Measurements from ENCODE around the gene HIBCH. TPM values are rescaled to one million over a fixed set of nuclear protein-coding genes. Genes with fewer than 3 reads are reported as not detected.
A peak's percentile ranks its signal among the peaks of the same experiment; 100 is the strongest.
"Not testable (repeated sequence)": the region's sequence is repeated elsewhere in the genome, so short reads cannot be mapped to it uniquely, and the experiment has no call there.

HIBCH gene
- polyA plus RNA-seq, 1 donor, result 46.6 TPM

GRCh38 chr2:190280565-190281350 is 38.9 kb downstream of the HIBCH start:
- Histone ChIP-seq H3K27ac (ENCODE audit: low read length) (no peak overlapping the region), H3K4me3 (ENCODE audit: low read length) (no peak overlapping the region), H3K27me3 (ENCODE audit: control insufficient read depth, insufficient read depth, low read length) (no peaks in the 10 kb centered on the region), H3K9me3 (ENCODE audit: control insufficient read depth, low read depth, low read length) (no peaks in the 10 kb centered on the region), H3K36me3 (ENCODE audit: control insufficient read depth, insufficient read depth, low read length) (peaks cover 20% of the 10 kb centered on the region), H3K4me1 (ENCODE audit: control insufficient read depth, insufficient read depth, low read length) (no peaks in the 10 kb centered on the region)
- no CpG with 5 or more reads among the region's 5 CpGs for WGBS (ENCODE audit: insufficient coverage, low lambda C conversion rate)
- no peak for DNase-seq

GRCh38 chr2:190279256-190280134 is 40.1 kb downstream of the HIBCH start:
- not testable (repeated sequence) for H3K9me3 ChIP-seq (ENCODE audit: control insufficient read depth, low read depth, low read length); H3K4me1 ChIP-seq (ENCODE audit: control insufficient read depth, insufficient read depth, low read length); H3K4me3 ChIP-seq (ENCODE audit: low read length); DNase-seq; H3K27ac ChIP-seq (ENCODE audit: low read length); H3K27me3 ChIP-seq (ENCODE audit: control insufficient read depth, insufficient read depth, low read length)
- no CpG with 5 or more reads among the region's 12 CpGs for WGBS (ENCODE audit: insufficient coverage, low lambda C conversion rate)
- H3K36me3 ChIP-seq (ENCODE audit: control insufficient read depth, insufficient read depth, low read length), result peaks cover 13% of the 10 kb centered on the region

GRCh38 chr2:190277234-190278112 is 42.2 kb downstream of the HIBCH start:
- DNase-seq, result peak; percentile 8 to 36
- Histone ChIP-seq H3K27ac (ENCODE audit: low read length) (no peak overlapping the region), H3K36me3 (ENCODE audit: control insufficient read depth, insufficient read depth, low read length) (peaks cover 8% of the 10 kb centered on the region), H3K9me3 (ENCODE audit: control insufficient read depth, low read depth, low read length) (no peaks in the 10 kb centered on the region), H3K27me3 (ENCODE audit: control insufficient read depth, insufficient read depth, low read length) (no peaks in the 10 kb centered on the region), H3K4me1 (ENCODE audit: control insufficient read depth, insufficient read depth, low read length) (no peaks in the 10 kb centered on the region), H3K4me3 (ENCODE audit: low read length) (no peak overlapping the region)
- 62% methylated on average over 3 of the region's 4 CpGs for WGBS (ENCODE audit: insufficient coverage, low lambda C conversion rate)

- WGBS (ENCODE audit: insufficient coverage, low lambda C conversion rate), result no CpG with 5 or more reads among the region's 2 CpGs
- Histone ChIP-seq H3K4me1 (ENCODE audit: control insufficient read depth, insufficient read depth, low read length) (peaks cover 4% of the 10 kb centered on the region), H3K4me3 (ENCODE audit: low read length) (no peak overlapping the region), H3K27ac (ENCODE audit: low read length) (no peak overlapping the region), H3K9me3 (ENCODE audit: control insufficient read depth, low read depth, low read length) (no peaks in the 10 kb centered on the region), H3K27me3 (ENCODE audit: control insufficient read depth, insufficient read depth, low read length) (no peaks in the 10 kb centered on the region), H3K36me3 (ENCODE audit: control insufficient read depth, insufficient read depth, low read length) (peaks cover 3% of the 10 kb centered on the region)
- DNase-seq, result no peak
Measured at GRCh38 chr2:190272457-190272842, 47.2 kb downstream of the HIBCH start.

GRCh38 chr2:190271783-190272456 is 47.7 kb downstream of the HIBCH start:
- H3K36me3 ChIP-seq (ENCODE audit: control insufficient read depth, insufficient read depth, low read length), result peaks cover 4% of the 10 kb centered on the region
- peak overlapping the region; percentile 26 for H3K27ac ChIP-seq (ENCODE audit: low read length)
- no peaks in the 10 kb centered on the region for H3K27me3 ChIP-seq (ENCODE audit: control insufficient read depth, insufficient read depth, low read length)
- H3K4me3 ChIP-seq (ENCODE audit: low read length), result no peak overlapping the region
- 44% methylated on average over 4 of the region's 7 CpGs for WGBS (ENCODE audit: insufficient coverage, low lambda C conversion rate)
- H3K9me3 ChIP-seq (ENCODE audit: control insufficient read depth, low read depth, low read length), result no peaks in the 10 kb centered on the region
- peak in 1 of 2 donors; percentile 41 for DNase-seq
- H3K4me1 ChIP-seq (ENCODE audit: control insufficient read depth, insufficient read depth, low read length), result peaks cover 4% of the 10 kb centered on the region

GRCh38 chr2:190270298-190270697 is 49.3 kb downstream of the HIBCH start:
- H3K4me1 ChIP-seq (ENCODE audit: control insufficient read depth, insufficient read depth, low read length), result peaks cover 4% of the 10 kb centered on the region
- H3K27me3 ChIP-seq (ENCODE audit: control insufficient read depth, insufficient read depth, low read length), result no peaks in the 10 kb centered on the region
- DNase-seq, result no peak
- no peak overlapping the region for H3K27ac ChIP-seq (ENCODE audit: low read length)
- no peak overlapping the region for H3K4me3 ChIP-seq (ENCODE audit: low read length)
- peaks cover 2% of the 10 kb centered on the region for H3K9me3 ChIP-seq (ENCODE audit: control insufficient read depth, low read depth, low read length)
- H3K36me3 ChIP-seq (ENCODE audit: control insufficient read depth, insufficient read depth, low read length), result peaks cover 6% of the 10 kb centered on the region
- WGBS (ENCODE audit: insufficient coverage, low lambda C conversion rate), result 80% methylated on average over 1 of the region's 3 CpGs

- H3K36me3 ChIP-seq (ENCODE audit: control insufficient read depth, insufficient read depth, low read length); DNase-seq; H3K4me1 ChIP-seq (ENCODE audit: control insufficient read depth, insufficient read depth, low read length); H3K9me3 ChIP-seq (ENCODE audit: control insufficient read depth, low read depth, low read length); H3K4me3 ChIP-seq (ENCODE audit: low read length); H3K27me3 ChIP-seq (ENCODE audit: control insufficient read depth, insufficient read depth, low read length); H3K27ac ChIP-seq (ENCODE audit: low read length): not testable (repeated sequence)
- 80% methylated on average over 1 of the region's 3 CpGs for WGBS (ENCODE audit: insufficient coverage, low lambda C conversion rate)
Measured at GRCh38 chr2:190269699-190270098, 49.9 kb downstream of the HIBCH start.

- no peak overlapping the region for H3K27ac ChIP-seq (ENCODE audit: low read length)
- no peaks in the 10 kb centered on the region for H3K27me3 ChIP-seq (ENCODE audit: control insufficient read depth, insufficient read depth, low read length)
- no CpG with 5 or more reads among the region's 4 CpGs for WGBS (ENCODE audit: insufficient coverage, low lambda C conversion rate)
- H3K36me3 ChIP-seq (ENCODE audit: control insufficient read depth, insufficient read depth, low read length), result peaks cover 3% of the 10 kb centered on the region
- H3K4me1 ChIP-seq (ENCODE audit: control insufficient read depth, insufficient read depth, low read length), result peaks cover 4% of the 10 kb centered on the region
- H3K9me3 ChIP-seq (ENCODE audit: control insufficient read depth, low read depth, low read length), result peaks cover 3% of the 10 kb centered on the region
- no peak overlapping the region for H3K4me3 ChIP-seq (ENCODE audit: low read length)
- DNase-seq, result no peak
Measured at GRCh38 chr2:190267302-190267701, 52.3 kb downstream of the HIBCH start.

GRCh38 chr2:190266314-190266713 is 53.3 kb downstream of the HIBCH start:
- no peak for DNase-seq
- Histone ChIP-seq H3K36me3 (ENCODE audit: control insufficient read depth, insufficient read depth, low read length) (peaks cover 3% of the 10 kb centered on the region), H3K9me3 (ENCODE audit: control insufficient read depth, low read depth, low read length) (peaks cover 3% of the 10 kb centered on the region), H3K27ac (ENCODE audit: low read length) (no peak overlapping the region), H3K4me3 (ENCODE audit: low read length) (no peak overlapping the region), H3K4me1 (ENCODE audit: control insufficient read depth, insufficient read depth, low read length) (no peaks in the 10 kb centered on the region), H3K27me3 (ENCODE audit: control insufficient read depth, insufficient read depth, low read length) (no peaks in the 10 kb centered on the region)
- WGBS (ENCODE audit: insufficient coverage, low lambda C conversion rate), result 100% methylated on average over 2 of the region's 9 CpGs

All from large intestine (tissue), 3 donors.